Dendritic cell treated with granulocyte-macrophage colony-stimulating factor and Interleukin-4, amounts not matched to agents 40 ng/mL and 50 ng/mL, for 4 days (primary cell): ENCODE results near the gene CARD11.
"Not testable (repeated sequence)": the region's sequence is repeated elsewhere in the genome, so short reads cannot be mapped to it uniquely, and the experiment has no call there.

Source experiments
- H3K27ac Mint-ChIP-seq: one replicate; pipeline ENCODE4 v1.8.0; 2022; ENCODE audit warnings: mild to moderate bottlenecking, mixed read lengths
- H3K27me3 Mint-ChIP-seq: one replicate; pipeline ENCODE4 v1.8.0; 2022; ENCODE audit warnings: mild to moderate bottlenecking, mixed read lengths
- H3K36me3 Mint-ChIP-seq: one replicate; pipeline ENCODE4 v1.8.0; 2022; ENCODE audit warnings: low read depth, mixed read lengths
- H3K4me1 Mint-ChIP-seq: one replicate; pipeline ENCODE4 v1.8.0; 2022; ENCODE audit warnings: low read depth, mixed read lengths
- H3K4me3 Mint-ChIP-seq: one replicate; pipeline ENCODE4 v1.8.0; 2022; ENCODE audit warnings: mild to moderate bottlenecking, moderate library complexity, mixed read lengths
- H3K9me3 Mint-ChIP-seq: one replicate; pipeline ENCODE4 v1.8.0; 2022; ENCODE audit warnings: mixed read lengths
- intact Hi-C: fragments of 100-400 bp; cut with micrococcal nuclease; formaldehyde crosslinking; loops from one replicate; pipeline ENCODE4 v1.15.0; 2022

Gene CARD11

DNA sequence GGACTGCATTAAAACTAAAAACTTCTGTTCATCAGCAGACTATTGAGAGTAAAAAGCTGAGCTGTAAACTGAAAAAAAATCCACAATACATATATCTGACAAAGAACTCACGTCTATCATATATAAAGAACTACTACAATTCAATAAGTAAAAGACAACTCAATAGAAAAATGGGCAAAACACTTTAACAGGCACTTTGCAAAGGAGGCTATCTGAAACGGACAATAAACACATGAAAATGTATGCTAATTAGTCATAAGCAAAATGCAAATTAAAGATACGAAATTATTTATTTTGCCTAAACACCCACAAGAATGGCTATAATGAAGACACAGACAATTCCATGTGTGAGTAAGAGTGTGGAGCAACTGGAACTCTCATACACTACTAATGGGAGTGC is 18.1 kb downstream of the CARD11 start:
- Mint-ChIP-seq H3K4me3 (no peak overlapping the region), H3K9me3 (peaks cover 24% of the 10 kb centered on the region), H3K27ac (no peak overlapping the region), H3K27me3 (peaks cover 15% of the 10 kb centered on the region), H3K4me1 (no peaks in the 10 kb centered on the region), H3K36me3 (no peaks in the 10 kb centered on the region)
- intact Hi-C loops = no loop called here

DNA sequence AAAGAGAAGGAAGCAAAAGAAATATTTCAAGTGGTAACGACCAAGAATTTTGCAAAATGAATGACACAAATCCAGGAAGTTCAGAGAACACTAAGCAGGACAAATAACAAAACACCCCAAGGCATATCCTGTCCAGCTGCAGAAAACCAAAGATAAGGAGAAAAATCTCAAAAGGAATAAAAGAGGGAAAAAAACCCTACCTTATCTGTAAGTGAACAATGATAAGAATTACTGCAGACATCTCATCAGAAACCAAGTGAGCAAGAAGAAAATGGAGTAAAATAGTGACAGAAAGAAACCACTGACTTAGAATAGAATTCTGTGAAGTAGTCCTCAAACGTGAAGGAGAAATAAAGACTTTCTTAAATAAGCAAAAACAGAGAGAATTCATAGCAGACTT is 21.8 kb downstream of the CARD11 start:
- Mint-ChIP-seq H3K27ac (no peak overlapping the region), H3K9me3 (peaks cover 43% of the 10 kb centered on the region), H3K4me3 (no peak overlapping the region)

DNA sequence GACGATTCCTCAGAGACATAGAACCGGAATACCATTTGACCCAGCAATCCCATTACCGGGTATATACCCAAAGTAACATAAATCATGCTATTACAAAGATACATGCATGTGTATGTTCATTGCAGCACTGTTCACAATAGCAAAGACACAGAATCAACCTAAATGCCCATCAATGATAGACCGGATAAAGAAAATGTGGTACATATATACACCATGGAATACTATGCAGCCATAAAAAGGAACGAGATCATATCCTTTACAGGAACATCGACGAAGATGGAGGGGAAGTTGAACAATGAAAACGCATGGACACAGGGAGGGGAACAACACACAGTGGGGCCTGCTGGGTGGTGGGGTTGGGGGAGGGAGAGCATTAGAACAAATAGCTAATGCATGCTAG is 22.4 kb downstream of the CARD11 start:
- H3K27ac Mint-ChIP-seq, H3K27me3 Mint-ChIP-seq, H3K36me3 Mint-ChIP-seq, intact Hi-C loops, H3K4me1 Mint-ChIP-seq, H3K4me3 Mint-ChIP-seq: not testable (repeated sequence)
- peaks cover 43% of the 10 kb centered on the region for H3K9me3 Mint-ChIP-seq

More for the DNA sequence above, 21.8 kb downstream of the CARD11 start:
- Mint-ChIP-seq H3K4me1 (no peaks in the 10 kb centered on the region), H3K36me3 (no peaks in the 10 kb centered on the region), H3K27me3 (peaks cover 9% of the 10 kb centered on the region)
- intact Hi-C loops = no loop called here

DNA sequence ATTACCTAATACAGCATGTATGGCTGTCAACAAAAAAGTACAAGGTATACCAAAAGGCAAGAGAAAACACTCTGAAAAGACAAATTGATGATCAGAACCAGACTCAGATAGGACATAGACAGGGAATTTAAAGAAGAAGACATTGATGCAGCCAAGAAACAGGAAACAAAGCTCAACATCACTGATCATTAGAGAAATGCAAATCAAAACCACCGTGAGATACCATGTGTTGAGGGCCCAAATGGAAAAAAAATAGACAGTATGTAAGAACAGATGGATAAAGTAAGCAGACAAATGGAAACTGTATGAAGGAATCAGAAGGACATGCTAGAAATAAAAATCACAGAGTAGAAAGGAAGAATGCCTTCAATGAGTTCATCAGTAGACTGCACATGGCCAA is 23.3 kb downstream of the CARD11 start:
- Mint-ChIP-seq H3K4me3 (no peak overlapping the region), H3K9me3 (peaks cover 43% of the 10 kb centered on the region), H3K36me3 (no peaks in the 10 kb centered on the region), H3K4me1 (no peaks in the 10 kb centered on the region), H3K27ac (no peak overlapping the region), H3K27me3 (peaks cover 13% of the 10 kb centered on the region)
- intact Hi-C loops = no loop called here

DNA sequence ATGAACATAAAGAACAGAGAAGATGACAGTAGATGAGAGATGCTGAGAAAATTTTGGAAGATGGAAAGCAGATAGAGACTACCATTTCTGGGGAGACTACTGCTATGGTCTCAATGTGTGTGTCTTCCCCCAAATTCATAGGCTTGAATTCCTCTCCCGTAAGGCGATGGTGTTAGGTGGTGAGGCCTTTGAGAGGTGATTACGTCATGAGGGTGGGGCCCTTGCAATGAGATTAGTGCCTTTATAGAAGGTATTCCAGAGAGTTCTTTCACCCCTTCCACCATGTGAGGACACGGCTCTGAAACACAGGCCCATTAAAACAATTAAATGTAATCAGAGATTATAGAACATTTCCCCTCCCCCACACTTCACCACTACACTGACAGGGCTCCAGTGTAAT is 23.9 kb downstream of the CARD11 start:
- Mint-ChIP-seq H3K9me3 (peaks cover 43% of the 10 kb centered on the region), H3K36me3 (no peaks in the 10 kb centered on the region), H3K4me1 (no peaks in the 10 kb centered on the region), H3K4me3 (no peak overlapping the region), H3K27ac (no peak overlapping the region), H3K27me3 (peaks cover 14% of the 10 kb centered on the region)
- intact Hi-C loops = no loop called here

DNA sequence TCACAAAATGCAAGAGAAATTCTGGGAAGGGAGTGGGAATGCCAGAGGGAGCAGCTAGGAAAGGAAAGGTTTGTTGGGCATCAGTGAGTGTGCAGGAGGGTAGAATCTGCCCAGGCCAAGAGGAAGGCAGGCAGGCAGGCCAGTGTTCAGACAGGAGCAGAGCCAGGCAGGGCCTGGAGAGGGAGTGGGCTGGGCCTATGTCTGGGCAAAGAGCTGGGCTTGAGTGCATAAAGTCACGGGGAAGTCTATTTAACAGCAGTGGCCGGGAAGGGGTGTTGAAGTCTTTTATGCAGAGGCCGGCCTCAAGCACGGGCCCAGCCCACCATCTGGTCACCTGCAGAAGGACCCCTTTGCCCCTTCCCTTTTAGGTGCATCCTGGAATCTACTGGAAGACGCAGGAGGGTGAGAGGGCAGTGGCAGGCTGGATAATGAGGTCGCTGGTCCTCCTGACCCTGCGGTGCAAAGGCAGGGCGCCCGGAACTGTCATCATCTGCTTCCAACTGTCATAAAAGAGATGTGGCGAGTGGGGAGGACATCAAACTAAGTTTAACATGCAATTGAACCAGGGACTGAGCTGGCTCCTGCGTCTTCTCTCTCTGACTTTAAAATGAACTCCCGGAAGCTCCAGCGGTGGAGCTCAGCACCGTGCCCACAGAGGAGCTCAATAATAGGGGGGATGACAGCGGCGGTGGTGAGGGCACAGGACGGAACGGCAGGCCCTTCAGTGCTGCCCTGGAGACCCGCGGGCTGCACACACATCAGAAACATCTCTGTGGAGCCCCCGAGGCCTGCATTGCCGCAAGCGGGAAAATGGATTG is 29.5 kb downstream of the CARD11 start:
- H3K27ac Mint-ChIP-seq = no peak overlapping the region
- peaks cover 11% of the 10 kb centered on the region for H3K9me3 Mint-ChIP-seq
- no peaks in the 10 kb centered on the region for H3K4me1 Mint-ChIP-seq
- H3K27me3 Mint-ChIP-seq = peaks cover 10% of the 10 kb centered on the region
- H3K36me3 Mint-ChIP-seq = no peaks in the 10 kb centered on the region
- intact Hi-C loops = no loop called here
- H3K4me3 Mint-ChIP-seq = no peak overlapping the region

DNA sequence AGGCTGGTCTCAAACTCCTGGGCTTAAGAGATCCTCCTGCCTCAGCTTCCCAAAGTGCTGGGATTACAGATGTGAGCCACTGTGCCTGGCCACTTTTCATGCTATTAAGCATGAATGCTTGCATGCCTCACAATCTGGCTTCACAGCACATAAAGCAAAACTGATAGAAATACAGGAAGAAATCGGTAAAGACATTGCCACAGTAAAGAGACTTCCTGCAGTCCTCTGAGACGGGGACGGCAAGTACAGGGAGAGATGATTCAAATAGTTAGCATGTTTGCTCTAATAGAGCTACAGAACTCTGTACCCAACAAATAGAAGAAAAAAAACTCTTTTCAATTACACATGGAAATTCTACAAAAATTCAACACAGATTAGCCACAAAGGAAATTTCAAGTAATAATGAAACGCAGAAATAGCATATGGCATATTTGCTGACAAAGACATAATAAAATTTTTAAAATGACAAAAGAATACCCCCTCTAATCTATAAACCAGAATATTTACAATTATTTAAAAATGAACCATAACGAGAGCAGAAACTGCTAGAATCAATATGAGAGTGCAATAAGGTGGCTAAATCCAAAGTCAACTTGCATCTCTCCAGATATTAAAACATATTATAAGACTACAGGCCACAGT is 32.3 kb downstream of the CARD11 start:
- Mint-ChIP-seq H3K4me3 (no peak overlapping the region), H3K4me1 (peaks cover 10% of the 10 kb centered on the region), H3K27me3 (peaks cover 14% of the 10 kb centered on the region), H3K9me3 (peaks cover 7% of the 10 kb centered on the region), H3K27ac (no peak overlapping the region), H3K36me3 (no peaks in the 10 kb centered on the region)
- intact Hi-C loops = no loop called here

DNA sequence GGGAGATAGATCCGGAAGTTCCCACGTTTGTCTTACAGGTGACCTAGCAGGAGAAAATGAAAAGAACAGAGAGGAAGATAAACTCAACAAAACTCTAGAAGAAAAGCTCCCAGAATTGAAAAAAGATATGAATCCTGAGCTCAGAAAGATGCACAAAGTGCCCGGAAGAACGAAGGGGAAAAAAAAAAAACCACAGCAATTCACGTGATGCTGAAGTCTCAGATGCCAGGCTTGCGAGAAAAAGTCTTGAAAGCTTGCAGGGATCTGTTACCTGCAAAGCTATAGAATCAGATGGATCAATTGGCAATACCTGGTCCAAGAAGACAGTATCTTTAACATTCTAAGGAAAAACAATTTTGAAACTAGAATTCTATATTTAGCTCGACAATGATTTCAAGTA is 33.5 kb downstream of the CARD11 start:
- peaks cover 7% of the 10 kb centered on the region for H3K9me3 Mint-ChIP-seq
- H3K4me1 Mint-ChIP-seq = peaks cover 10% of the 10 kb centered on the region
- intact Hi-C loops = no loop called here
- no peak overlapping the region for H3K27ac Mint-ChIP-seq
- peaks cover 8% of the 10 kb centered on the region for H3K27me3 Mint-ChIP-seq
- no peak overlapping the region for H3K4me3 Mint-ChIP-seq
- no peaks in the 10 kb centered on the region for H3K36me3 Mint-ChIP-seq

DNA sequence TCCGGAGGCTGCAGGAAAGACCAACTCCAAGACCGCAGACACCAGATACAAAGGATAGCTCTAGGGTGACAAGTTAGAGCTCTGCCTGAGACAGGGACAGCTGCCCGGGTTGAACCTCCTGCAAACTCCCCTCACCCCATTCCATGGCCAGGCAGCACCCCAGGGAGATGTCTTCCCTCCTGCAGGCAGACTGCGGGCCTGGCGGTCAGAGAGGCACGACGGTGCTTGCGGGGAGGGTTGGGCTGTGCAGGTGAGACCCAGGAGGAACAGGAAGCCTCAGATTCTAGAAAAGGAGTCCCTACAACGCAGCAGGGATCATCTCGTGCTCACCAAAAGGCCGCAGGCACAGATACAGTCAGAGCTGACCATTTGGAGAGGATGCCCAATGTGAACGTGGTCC is 34.6 kb downstream of the CARD11 start:
- Mint-ChIP-seq H3K36me3 (no peaks in the 10 kb centered on the region), H3K27me3 (peaks cover 8% of the 10 kb centered on the region), H3K27ac (no peak overlapping the region), H3K4me3 (no peak overlapping the region), H3K9me3 (peaks cover 7% of the 10 kb centered on the region), H3K4me1 (peaks cover 10% of the 10 kb centered on the region)
- intact Hi-C loops = no loop called here

DNA sequence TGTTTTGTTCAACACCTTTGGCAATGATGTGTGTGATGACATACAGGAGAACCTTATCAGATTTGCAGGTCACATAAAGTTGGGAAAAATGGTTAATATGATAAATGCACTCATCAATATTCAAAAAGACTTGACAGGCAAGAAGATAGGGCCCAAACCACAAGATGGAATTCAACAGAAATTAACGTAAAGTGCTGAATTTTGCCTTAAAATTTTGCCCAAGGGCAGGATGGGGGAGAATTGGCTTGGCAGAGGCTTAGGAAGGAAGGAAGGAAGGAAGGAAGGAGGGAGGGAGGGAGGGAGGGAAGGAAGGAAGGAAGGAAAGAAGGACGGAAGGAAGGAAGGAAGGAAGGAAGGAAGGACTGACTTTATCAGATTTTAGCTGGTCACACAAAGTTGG is 35.3 kb downstream of the CARD11 start:
- peaks cover 10% of the 10 kb centered on the region for H3K4me1 Mint-ChIP-seq
- intact Hi-C loops = no loop called here
- no peak overlapping the region for H3K27ac Mint-ChIP-seq
- no peak overlapping the region for H3K4me3 Mint-ChIP-seq
- H3K9me3 Mint-ChIP-seq = peaks cover 7% of the 10 kb centered on the region
- H3K27me3 Mint-ChIP-seq = peaks cover 8% of the 10 kb centered on the region
- H3K36me3 Mint-ChIP-seq = no peaks in the 10 kb centered on the region

DNA sequence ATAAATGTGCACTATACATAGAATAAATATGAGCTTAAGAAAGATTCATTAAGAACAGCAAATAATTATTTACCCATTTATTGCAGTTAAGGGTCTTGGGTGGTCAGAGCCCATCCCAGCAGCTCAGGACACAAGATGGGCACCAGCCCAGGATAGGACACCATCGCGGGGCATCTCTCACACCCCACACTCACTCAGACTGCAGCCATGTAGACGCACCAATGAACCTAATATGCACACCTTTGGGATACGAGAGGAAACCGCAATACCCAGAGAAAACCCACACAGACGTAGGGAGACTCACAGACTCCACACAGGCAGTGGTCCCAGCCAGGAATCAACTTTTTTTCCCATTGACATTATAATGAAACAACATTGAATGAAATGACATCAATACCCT is 36.0 kb downstream of the CARD11 start:
- peaks cover 10% of the 10 kb centered on the region for H3K4me1 Mint-ChIP-seq
- H3K4me3 Mint-ChIP-seq = no peak overlapping the region
- H3K27ac Mint-ChIP-seq = no peak overlapping the region
- H3K36me3 Mint-ChIP-seq = no peaks in the 10 kb centered on the region
- peaks cover under 1% of the 10 kb centered on the region for H3K9me3 Mint-ChIP-seq
- peaks cover 6% of the 10 kb centered on the region for H3K27me3 Mint-ChIP-seq
- intact Hi-C loops = no loop called here

DNA sequence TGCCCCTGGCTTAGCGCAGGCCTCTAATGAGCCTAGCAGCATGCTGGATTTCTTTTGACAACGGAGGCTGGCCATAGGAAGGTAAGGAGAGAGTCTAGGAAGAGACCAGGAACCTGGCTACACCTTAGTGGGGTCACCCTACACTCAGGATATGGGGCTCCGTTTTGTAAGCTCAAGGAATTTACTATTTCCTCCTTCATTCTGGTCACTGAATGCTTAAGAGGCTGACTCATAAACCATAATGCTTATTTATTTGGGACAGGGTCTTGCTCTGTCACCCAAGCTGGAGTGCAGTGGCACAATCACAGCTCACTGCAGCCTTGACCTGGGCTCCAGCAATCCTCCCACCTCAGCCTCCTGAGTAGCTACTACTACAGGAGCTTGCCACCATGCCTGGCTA is 38.4 kb downstream of the CARD11 start:
- Mint-ChIP-seq H3K36me3 (no peaks in the 10 kb centered on the region), H3K27me3 (peaks cover 7% of the 10 kb centered on the region), H3K4me1 (peaks cover 10% of the 10 kb centered on the region), H3K27ac (no peak overlapping the region), H3K4me3 (no peak overlapping the region), H3K9me3 (no peaks in the 10 kb centered on the region)
- intact Hi-C loops = no loop called here

DNA sequence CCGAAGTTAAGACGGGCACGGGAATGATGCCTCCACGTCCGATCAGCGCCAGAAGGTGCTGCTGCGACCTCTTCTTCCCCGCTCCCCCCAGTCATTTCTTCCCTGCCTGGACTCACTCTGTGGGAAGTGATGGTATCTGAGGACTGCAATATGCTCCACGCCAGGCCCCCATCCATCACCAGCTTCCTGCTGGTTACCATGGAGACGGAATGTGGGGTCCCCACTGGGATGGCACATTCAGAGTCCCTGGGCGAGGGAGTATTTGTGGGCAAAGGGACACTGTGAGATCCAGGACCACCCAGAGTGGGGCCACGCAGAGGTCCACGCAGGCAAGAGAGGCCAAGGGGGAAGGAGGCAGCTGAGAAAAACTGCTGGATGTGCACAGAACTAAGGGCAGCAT is 39.7 kb downstream of the CARD11 start:
- peaks cover 10% of the 10 kb centered on the region for H3K4me1 Mint-ChIP-seq
- peaks cover 7% of the 10 kb centered on the region for H3K27me3 Mint-ChIP-seq
- H3K27ac Mint-ChIP-seq = no peak overlapping the region
- no peak overlapping the region for H3K4me3 Mint-ChIP-seq
- no peaks in the 10 kb centered on the region for H3K36me3 Mint-ChIP-seq
- intact Hi-C loops = no loop called here
- H3K9me3 Mint-ChIP-seq = no peaks in the 10 kb centered on the region

DNA sequence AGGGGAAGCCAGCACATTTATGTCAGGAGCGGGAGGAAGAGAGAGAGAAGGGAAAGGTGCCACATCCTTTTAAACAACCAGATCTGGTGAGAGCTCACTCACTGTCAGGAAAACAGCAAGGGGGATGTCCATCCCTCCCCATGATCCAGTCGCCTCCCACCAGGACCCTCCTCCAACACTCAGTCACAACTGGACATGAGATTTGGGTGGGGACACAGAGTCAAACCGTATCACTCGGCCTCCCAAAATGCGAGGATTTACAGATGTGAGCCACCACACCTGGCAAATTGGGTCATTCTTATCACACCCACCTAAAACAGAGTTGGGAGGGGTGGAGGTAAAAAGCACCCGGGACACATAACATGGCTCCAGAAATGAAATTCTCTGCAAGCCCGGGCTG is 41.0 kb downstream of the CARD11 start:
- no peaks in the 10 kb centered on the region for H3K9me3 Mint-ChIP-seq
- intact Hi-C loops = no loop called here
- H3K27me3 Mint-ChIP-seq = peaks cover 5% of the 10 kb centered on the region
- no peak overlapping the region for H3K4me3 Mint-ChIP-seq
- H3K27ac Mint-ChIP-seq = no peak overlapping the region
- H3K4me1 Mint-ChIP-seq = peaks cover 14% of the 10 kb centered on the region
- H3K36me3 Mint-ChIP-seq = no peaks in the 10 kb centered on the region

DNA sequence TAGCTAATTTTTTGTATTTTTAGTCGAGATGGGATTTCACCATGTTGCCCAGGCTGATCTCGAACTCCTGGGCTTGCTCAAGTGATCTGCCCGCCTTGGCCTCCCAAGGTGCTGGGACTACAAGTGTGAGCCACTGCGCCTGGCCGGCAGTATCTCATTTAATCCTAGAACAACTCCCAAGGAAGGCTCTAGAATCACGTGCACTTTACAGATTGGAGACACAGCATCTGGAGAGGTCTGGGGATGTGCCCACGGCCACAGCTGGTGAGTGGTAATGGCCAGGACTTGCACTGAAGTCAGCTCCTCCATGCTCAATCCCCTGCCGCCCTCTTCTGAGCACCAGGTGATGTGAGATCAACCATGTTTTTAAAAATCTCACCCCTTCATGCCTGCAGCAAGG is 43.1 kb downstream of the CARD11 start:
- no peak overlapping the region for H3K4me3 Mint-ChIP-seq
- H3K4me1 Mint-ChIP-seq = peaks cover 7% of the 10 kb centered on the region
- peaks cover 4% of the 10 kb centered on the region for H3K9me3 Mint-ChIP-seq
- H3K27me3 Mint-ChIP-seq = peaks cover 4% of the 10 kb centered on the region
- intact Hi-C loops = no loop called here
- no peak overlapping the region for H3K27ac Mint-ChIP-seq
- no peaks in the 10 kb centered on the region for H3K36me3 Mint-ChIP-seq
